ENCODE measurements around the gene TMEM168. TPM values are rescaled to one million over a fixed set of nuclear protein-coding genes. Genes with fewer than 3 reads are reported as not detected.

Gene TMEM168
- polyA plus RNA-seq, 1 donor (not counting 4 experiments of a cell fraction or from before 2014, with no cell fraction given): 32.8 TPM

DNA sequence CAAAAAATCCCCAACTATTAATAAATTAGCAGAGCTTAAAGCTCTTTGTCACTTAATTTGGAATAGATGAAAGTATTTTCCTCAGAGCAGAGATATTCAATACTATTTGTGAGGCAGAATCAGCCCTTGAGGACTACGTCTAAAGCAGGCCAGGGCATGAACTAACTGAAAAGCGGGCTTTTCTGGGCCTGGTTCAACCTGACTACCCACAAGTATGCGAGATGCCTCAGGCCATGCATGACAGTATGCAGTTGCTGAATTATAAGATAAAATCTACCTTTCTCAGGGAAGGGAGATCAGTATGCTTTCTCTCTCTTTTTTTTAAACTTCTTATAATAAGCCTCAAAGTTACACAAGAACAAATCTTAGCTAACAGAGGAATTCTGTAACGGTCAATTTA, 20.1 kb downstream of the TMEM168 start:
- Histone ChIP-seq H3K36me3 (ENCODE audit: control insufficient read depth in 2 of 2, extremely low read depth in 1 of 2, insufficient read depth in 2 of 2, low read length in 2 of 2) (peaks cover 0 to 8% of the 10 kb centered on the region in 2 experiments), H3K27me3 (ENCODE audit: control insufficient read depth, extremely low read depth, insufficient read depth, low read length) (no peaks in the 10 kb centered on the region), H3K9ac (ENCODE audit: control insufficient read depth, extremely low read depth, insufficient read depth, low read length) (peak overlapping the region; percentile 53), H3K9me3 (ENCODE audit: control insufficient read depth, low read depth, low read length) (no peaks in the 10 kb centered on the region), H4K20me1 (ENCODE audit: control insufficient read depth, extremely low read depth, insufficient read depth, low read length) (no peaks in the 10 kb centered on the region), H3K4me2 (ENCODE audit: control insufficient read depth, extremely low read depth, insufficient read depth, low read depth, low read length) (peak overlapping the region; percentile 83), H2AFZ (ENCODE audit: control insufficient read depth, low read length) (no peak overlapping the region), H3K9me1 (ENCODE audit: control insufficient read depth, extremely low read depth, insufficient read depth, low read length) (no peaks in the 10 kb centered on the region), H3K4me3 (ENCODE audit: control insufficient read depth in 2 of 3, extremely low read depth in 1 of 3, insufficient read depth in 2 of 3, low read depth in 1 of 3, low read length in 3 of 3) (peak overlapping the region in 2 of 3 experiments; percentile 20 to 23), H3K4me1 (ENCODE audit: control insufficient read depth, extremely low read depth, insufficient read depth, low read length) (peaks cover 29% of the 10 kb centered on the region), H3K79me2 (ENCODE audit: control insufficient read depth, insufficient read depth, low read length) (no peaks in the 10 kb centered on the region), H3K27ac (ENCODE audit: control insufficient read depth, insufficient read depth, low read length) (peak overlapping the region; percentile 70)
- dilution Hi-C loops (cut with MboI; ENCODE audit: extremely low pct_ligation_motif_present, low sequenced_read_pairs): no loop called here
- TF ChIP-seq EZH2 (IDR thresholded peaks at IDR 0.05; ENCODE audit: low read length): no peak
- TF ChIP-seq, protein P1, sequence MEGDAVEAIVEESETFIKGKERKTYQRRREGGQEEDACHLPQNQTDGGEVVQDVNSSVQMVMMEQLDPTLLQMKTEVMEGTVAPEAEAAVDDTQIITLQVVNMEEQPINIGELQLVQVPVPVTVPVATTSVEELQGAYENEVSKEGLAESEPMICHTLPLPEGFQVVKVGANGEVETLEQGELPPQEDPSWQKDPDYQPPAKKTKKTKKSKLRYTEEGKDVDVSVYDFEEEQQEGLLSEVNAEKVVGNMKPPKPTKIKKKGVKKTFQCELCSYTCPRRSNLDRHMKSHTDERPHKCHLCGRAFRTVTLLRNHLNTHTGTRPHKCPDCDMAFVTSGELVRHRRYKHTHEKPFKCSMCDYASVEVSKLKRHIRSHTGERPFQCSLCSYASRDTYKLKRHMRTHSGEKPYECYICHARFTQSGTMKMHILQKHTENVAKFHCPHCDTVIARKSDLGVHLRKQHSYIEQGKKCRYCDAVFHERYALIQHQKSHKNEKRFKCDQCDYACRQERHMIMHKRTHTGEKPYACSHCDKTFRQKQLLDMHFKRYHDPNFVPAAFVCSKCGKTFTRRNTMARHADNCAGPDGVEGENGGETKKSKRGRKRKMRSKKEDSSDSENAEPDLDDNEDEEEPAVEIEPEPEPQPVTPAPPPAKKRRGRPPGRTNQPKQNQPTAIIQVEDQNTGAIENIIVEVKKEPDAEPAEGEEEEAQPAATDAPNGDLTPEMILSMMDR (optimal IDR thresholded peaks at IDR 0.05 in 1 of 3, IDR thresholded peaks at IDR 0.05 in 1 of 3, conservative IDR thresholded peaks at IDR 0.05 in 1 of 3; ENCODE audit: extremely low read depth in 1 of 3, insufficient read depth in 2 of 3, low read length in 3 of 3): no peak
- FAIRE-seq: peak; percentile 92
- DNase-seq (ENCODE audit: low read depth, low spot score): peak; percentile 62

DNA sequence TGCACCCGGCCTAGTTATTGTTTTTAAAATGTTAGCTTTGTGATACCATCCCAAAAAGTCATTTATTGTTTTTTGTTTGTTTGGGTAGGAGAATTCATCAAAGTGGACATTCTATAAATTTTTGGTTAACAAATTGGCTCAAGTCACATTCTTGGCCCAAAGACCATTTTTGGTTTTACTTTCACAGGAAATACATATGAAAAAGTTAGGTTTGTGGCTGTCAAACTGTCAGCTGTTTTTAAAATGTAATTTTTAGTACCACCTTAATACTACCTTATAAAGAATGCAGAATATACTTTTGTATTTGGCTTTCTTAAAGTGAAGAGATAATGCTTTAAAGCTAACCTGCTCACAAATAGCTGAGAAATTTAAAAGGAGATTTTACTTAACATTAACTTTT, 25.1 kb downstream of the TMEM168 start:
- Histone ChIP-seq H4K20me1 (ENCODE audit: control insufficient read depth, extremely low read depth, insufficient read depth, low read length) (no peaks in the 10 kb centered on the region), H3K27ac (ENCODE audit: control insufficient read depth, insufficient read depth, low read length) (no peak overlapping the region)
- dilution Hi-C loops (cut with MboI; ENCODE audit: extremely low pct_ligation_motif_present, low sequenced_read_pairs): no loop called here

More for the DNA sequence above, 25.1 kb downstream of the TMEM168 start:
- Histone ChIP-seq H3K4me3 (ENCODE audit: control insufficient read depth in 2 of 3, extremely low read depth in 1 of 3, insufficient read depth in 2 of 3, low read depth in 1 of 3, low read length in 3 of 3) (no peak overlapping the region), H3K9me3 (ENCODE audit: control insufficient read depth, low read depth, low read length) (no peaks in the 10 kb centered on the region), H3K4me2 (ENCODE audit: control insufficient read depth, extremely low read depth, insufficient read depth, low read depth, low read length) (no peak overlapping the region), H3K36me3 (ENCODE audit: control insufficient read depth in 2 of 2, extremely low read depth in 1 of 2, insufficient read depth in 2 of 2, low read length in 2 of 2) (peaks cover 0 to 8% of the 10 kb centered on the region in 2 experiments), H3K9me1 (ENCODE audit: control insufficient read depth, extremely low read depth, insufficient read depth, low read length) (no peaks in the 10 kb centered on the region), H2AFZ (ENCODE audit: control insufficient read depth, low read length) (no peak overlapping the region), H3K27me3 (ENCODE audit: control insufficient read depth, extremely low read depth, insufficient read depth, low read length) (no peaks in the 10 kb centered on the region), H3K4me1 (ENCODE audit: control insufficient read depth, extremely low read depth, insufficient read depth, low read length) (peaks cover 15% of the 10 kb centered on the region), H3K79me2 (ENCODE audit: control insufficient read depth, insufficient read depth, low read length) (no peaks in the 10 kb centered on the region), H3K9ac (ENCODE audit: control insufficient read depth, extremely low read depth, insufficient read depth, low read length) (no peak overlapping the region)
- TF ChIP-seq, protein P1 (optimal IDR thresholded peaks at IDR 0.05 in 1 of 3, IDR thresholded peaks at IDR 0.05 in 1 of 3, conservative IDR thresholded peaks at IDR 0.05 in 1 of 3; ENCODE audit: extremely low read depth in 1 of 3, insufficient read depth in 2 of 3, low read length in 3 of 3): no peak
- TF ChIP-seq EZH2 (IDR thresholded peaks at IDR 0.05; ENCODE audit: low read length): no peak
- FAIRE-seq (no peak), DNase-seq (ENCODE audit: low read depth, low spot score) (no peak)
